Heart left ventricle (tissue), 16 donors: ENCODE results near the gene PAPOLG. TPM values are rescaled to one million over a fixed set of nuclear protein-coding genes. Genes with fewer than 3 reads are reported as not detected.

Source experiments
- ATAC-seq, 4 donors: fragments of 200-7000 bp; cut with Tn5 transposase; one replicate each; pipeline ENCODE4 v1.9.1; 2020 to 2022; ENCODE audit warnings: moderate library complexity in 4 of 4, mild to moderate bottlenecking in 3 of 4, moderate number of reproducible peaks in 1 of 4
- DNase-seq, 5 donors: peaks; one replicate each; pipeline ENCODE4 v3.0.0-alpha.2; 2020
- H3K27ac ChIP-seq, 12 donors: fragments of 200-600 bp; sonication (generic) in 4 of 12; one replicate each; pipeline versions ENCODE4 v1.5.0 to v1.8.0; 2016 to 2022; ENCODE audit warnings: mild to moderate bottlenecking in 2 of 12
- H3K27me3 ChIP-seq, 9 donors: fragments of 200-600 bp; sonication (generic) in 2 of 9; one replicate each; pipeline versions ENCODE4 v1.5.1 to v1.8.0; 2016 to 2022; ENCODE audit warnings: mild to moderate bottlenecking in 3 of 9
- H3K36me3 ChIP-seq, 9 donors: fragments of 200-600 bp; sonication (generic) in 2 of 9; one replicate each; pipeline versions ENCODE4 v1.5.0 to v1.8.0; 2018 to 2022; ENCODE audit warnings: mild to moderate bottlenecking in 2 of 9
- H3K4me1 ChIP-seq, 12 donors: fragments of 200-600 bp; sonication (generic) in 4 of 12; one replicate each; pipeline versions ENCODE4 v1.5.0 to v1.8.0; 2016 to 2022; ENCODE audit warnings: mild to moderate bottlenecking in 3 of 12
- H3K4me3 ChIP-seq, 12 donors: fragments of 200-600 bp; sonication (generic) in 4 of 12; one replicate each; pipeline versions ENCODE4 v1.5.0 to v1.8.0; 2017 to 2022; ENCODE audit warnings: mild to moderate bottlenecking in 9 of 12, moderate library complexity in 4 of 12
- H3K9me3 ChIP-seq, 12 donors: fragments of 200-600 bp; sonication (generic) in 4 of 12; one replicate each; pipeline versions ENCODE4 v1.5.0 to v1.8.0; 2016 to 2022; ENCODE audit warnings: mild to moderate bottlenecking in 1 of 12
- CTCF ChIP-seq, 12 donors: fragments of 200-600 bp; sonication (generic) in 4 of 12; IDR thresholded peaks; one replicate each; pipeline versions ENCODE4 v1.5.0 to v1.8.0; 2018 to 2022; ENCODE audit warnings: antibody characterized with exemption in 12 of 12, mild to moderate bottlenecking in 5 of 12
- POLR2A ChIP-seq, 2 donors: fragments of 450-650 bp; IDR thresholded peaks; one replicate each; pipeline ENCODE4 v1.6.1; 2017; ENCODE audit warnings: antibody characterized with exemption in 2 of 2, mild to moderate bottlenecking in 2 of 2, moderate library complexity in 2 of 2
- WGBS, 4 donors: extraction: QIAGEN DNeasy Blood & Tissue Kit in 2 of 4; methylation state at CpG; one replicate each; pipeline versions ENCODE4 v1.1.5 to v1.1.7; 2013 to 2018; 5-methylcytosine and 5-hydroxymethylcytosine counted together
- intact Hi-C, 10 donors: fragments of 100-400 bp; cut with DNase I; formaldehyde crosslinking; loops; one replicate each; pipeline versions ENCODE4 v1.11.1 to v1.14.2; 2022
- polyA plus RNA-seq, 2 donors: library from polyadenylated mRNA; stranded (reverse); fragments of 200-250 nt; gene quantifications; one replicate each; pipeline ENCODE4 v1.2.3, GENCODE V29; 2013
- total RNA-seq, 9 donors: library from RNA; depleted of rRNA in 2 of 9; stranded (reverse); fragments of >200 nt in 2 of 9; fragmentation: NEBNext Ultra II Directional in 3 of 9; extraction: Animal tissue kit (Norgen Biotek cat#: 25700) in 3 of 9; gene quantifications; one replicate each; pipeline versions ENCODE4 v1.1.0 to v1.2.4, GENCODE V29; 2016 to 2023
- donor health status: ischemic (EF 13 %, LVEDD 7.1; RV severe dilation, severe dysfunction).
- donor health status: healthy with polysubstance abuse.
- donor health status: DM: no; HTN: yes; CAD: no.
- donor health status: DM: no; HTN: no; CAD: no.
- donor health status: ischemic (EF 25% LVEDD 6.9; RV normal size, moderate dysfunction).
- donor health status: ischemic (EF 25% LVEDD 5.7; RV mildly dilated, moderate dysfunction).
- donor health status: healthy.
- donor health status: DM: yes; HTN: yes; CAD: no.
- donor health status: ischemic (EF 35%, LVEDD 5.7; RV mildly dilated, moderate dysfunction).
- donor health status: nonischemic (EF 11% LVEDD 7.7; RV severe dilation, severe dysfunction).
- donor health status: DM: yes; HTN: yes; CAD: no.
- donor health status: PGD.
- donor health status: ischemic (EF 29% LVEDD 5.4; RV normal size, mild dysfunction).
- donor health status: nonischemic (EF 23%, LVEDD 6.1; RV moderate dilation, normal function).

Gene PAPOLG
- total and polyA plus RNA-seq, 11 donors, result 3.8 to 11.9 (median 9.5) TPM

- TF ChIP-seq POLR2A (IDR thresholded peaks at IDR 0.05), result no peak
- TF ChIP-seq CTCF (IDR thresholded peaks at IDR 0.05), result peak in 2 of 12 donors; percentile 5 to 10
- H3K27me3 ChIP-seq, result no peaks in the 10 kb centered on the region
- no peak overlapping the region for H3K4me3 ChIP-seq
- DNase-seq, result no peak
- 53 to 64% (median 61%) methylated on average over 4 of the region's 4 CpGs for WGBS, 4 donors
- H3K27ac ChIP-seq, result no peak overlapping the region
- no peaks in the 10 kb centered on the region for H3K36me3 ChIP-seq
- no peaks in the 10 kb centered on the region for H3K9me3 ChIP-seq
- no peak for ATAC-seq
- intact Hi-C loops, result no loop called here
- peaks cover 0 to 15% (median 0%) of the 10 kb centered on the region in 12 donors for H3K4me1 ChIP-seq
Observed at GRCh38 chr2:60818272-60818671, 62.2 kb downstream of the PAPOLG start.

- no peak for TF ChIP-seq POLR2A (IDR thresholded peaks at IDR 0.05)
- TF ChIP-seq CTCF (IDR thresholded peaks at IDR 0.05), result no peak
- DNase-seq (no peak), ATAC-seq (peak in 1 of 4 donors; percentile 50)
- WGBS, 4 donors, result 72 to 84% (median 79%) methylated on average over 15 of the region's 15 CpGs
- H3K9me3 ChIP-seq, result no peaks in the 10 kb centered on the region
- peak overlapping the region in 1 of 12 donors; percentile 64 for H3K27ac ChIP-seq
- H3K4me1 ChIP-seq, result peaks cover 0 to 15% (median 0%) of the 10 kb centered on the region in 12 donors
- H3K4me3 ChIP-seq, result no peak overlapping the region
- H3K27me3 ChIP-seq, result no peaks in the 10 kb centered on the region
- H3K36me3 ChIP-seq, result no peaks in the 10 kb centered on the region
- intact Hi-C loops, result no loop called here
Observed at GRCh38 chr2:60819155-60819862, 63.2 kb downstream of the PAPOLG start.

GRCh38 chr2:60819936-60820335 is 63.9 kb downstream of the PAPOLG start:
- Histone ChIP-seq H3K36me3 (no peaks in the 10 kb centered on the region), H3K4me3 (no peak overlapping the region), H3K27ac (peak overlapping the region in 1 of 12 donors; percentile 64), H3K9me3 (no peaks in the 10 kb centered on the region), H3K27me3 (no peaks in the 10 kb centered on the region), H3K4me1 (peaks cover 0 to 15% (median 0%) of the 10 kb centered on the region in 12 donors)
- ATAC-seq (no peak), DNase-seq (no peak)
- 87 to 92% (median 89%) methylated on average over 13 of the region's 13 CpGs for WGBS, 4 donors
- no peak for TF ChIP-seq POLR2A (IDR thresholded peaks at IDR 0.05)
- no peak for TF ChIP-seq CTCF (IDR thresholded peaks at IDR 0.05)
- intact Hi-C loops, result no loop called here

GRCh38 chr2:60820416-60821132 is 64.5 kb downstream of the PAPOLG start:
- H3K4me1 ChIP-seq, result peaks cover 0 to 15% (median 0%) of the 10 kb centered on the region in 12 donors
- no peaks in the 10 kb centered on the region for H3K27me3 ChIP-seq
- no peaks in the 10 kb centered on the region for H3K9me3 ChIP-seq
- no peak for DNase-seq
- H3K4me3 ChIP-seq, result no peak overlapping the region
- no peak for ATAC-seq
- no peak overlapping the region for H3K27ac ChIP-seq
- H3K36me3 ChIP-seq, result no peaks in the 10 kb centered on the region
- 89 to 91% (median 90%) methylated on average over 12 of the region's 12 CpGs for WGBS, 4 donors
- intact Hi-C loops, result no loop called here
- no peak for TF ChIP-seq CTCF (IDR thresholded peaks at IDR 0.05)
- TF ChIP-seq POLR2A (IDR thresholded peaks at IDR 0.05), result no peak
